Ovary (tissue), 9 donors: ENCODE results near the gene FBXL13. TPM values are rescaled to one million over a fixed set of nuclear protein-coding genes. Genes with fewer than 3 reads are reported as not detected.
"Not testable (repeated sequence)": the region's sequence is repeated elsewhere in the genome, so short reads cannot be mapped to it uniquely, and the experiment has no call there.

ENCODE experiments used
- DNase-seq, 5 donors: peaks; one replicate each; pipeline ENCODE4 v3.0.0-alpha.2; 2019 to 2020
- H3K27ac ChIP-seq, 2 donors: fragments of 200-600 bp; one replicate each; pipeline versions ENCODE4 v1.5.1 to v1.8.0; 2019 to 2022
- H3K27me3 ChIP-seq: fragments of 200-600 bp; one replicate; pipeline ENCODE4 v1.8.0; 2022
- H3K36me3 ChIP-seq: fragments of 200-600 bp; sonication (generic); one replicate; pipeline ENCODE4 v1.5.1; 2019
- H3K4me1 ChIP-seq: one replicate; pipeline ENCODE4 v1.8.1; 2013; ENCODE audit warnings: mild to moderate bottlenecking, moderate library complexity; ENCODE audit not compliant: insufficient read depth
- H3K4me3 ChIP-seq: fragments of 200-600 bp; sonication (generic); one replicate; pipeline ENCODE4 v1.5.1; 2017
- H3K9me3 ChIP-seq, 2 donors: fragments of 200-600 bp in 1 of 2; sonication (generic) in 1 of 2; one replicate each; pipeline versions ENCODE4 v1.5.1 to v1.8.1; 2013 to 2019; ENCODE audit warnings: mild to moderate bottlenecking in 1 of 2, moderate library complexity in 1 of 2
- EP300 ChIP-seq: sonication (generic); formaldehyde crosslinking; IDR thresholded peaks from one replicate; pipeline ENCODE4 v1.6.1; 2017; ENCODE audit warnings: antibody characterized with exemption
- POLR2A ChIP-seq: fragments of 450-650 bp; IDR thresholded peaks from one replicate; pipeline ENCODE4 v1.6.1; 2017; ENCODE audit warnings: antibody characterized with exemption, mild to moderate bottlenecking, moderate library complexity
- WGBS, 3 donors: extraction: QIAGEN DNeasy Blood & Tissue Kit in 1 of 3; methylation state at CpG; one replicate each; pipeline versions ENCODE4 v1.1.5 to v1.1.7; 2013 to 2017; 5-methylcytosine and 5-hydroxymethylcytosine counted together
- intact Hi-C, 4 donors: fragments of 100-400 bp; cut with DNase I; formaldehyde crosslinking; loops; one replicate each; pipeline versions ENCODE4 v1.11.0 to v1.15.1; 2022 to 2023
- polyA plus RNA-seq, 2 donors: library from polyadenylated mRNA; stranded (reverse); fragments of 200-250 nt in 1 of 2; fragments of 350-450 nt in 1 of 2; fragmentation: Illumina TruSeq in 1 of 2; extraction: RNeasy Lipid Tissue Mini Kit (QIAGEN cat#74804) in 1 of 2; gene quantifications; one replicate each; pipeline ENCODE4 v1.2.3, GENCODE V29; 2013 to 2014
- total RNA-seq, 7 donors: library from RNA; depleted of rRNA in 2 of 7; stranded (reverse); fragments of >200 nt in 2 of 7; fragmentation: NEBNext Ultra II Directional in 3 of 7; extraction: Animal tissue kit (Norgen Biotek cat#: 25700) in 3 of 7; gene quantifications; one replicate each; pipeline versions ENCODE4 v1.1.0 to v1.2.4, GENCODE V29; 2016 to 2023
- TF ChIP-seq, protein P1 (sequence below), 3 donors: fragments of 450-650 bp in 2 of 3; fragments of 200-600 bp in 1 of 3; IDR thresholded peaks; one replicate each; pipeline versions ENCODE4 v1.5.1 to v1.8.0; 2016 to 2022; ENCODE audit warnings: antibody characterized with exemption in 3 of 3, mild to moderate bottlenecking in 1 of 3
- donor health status: DM: no; HTN: no; CAD: no; lungs with moderate emphysema.
- donor health status: DM: no; HTN: no; CAD: no.
- donor health status: Bipolar disorder and iron deficiency.
- donor health status: DM: yes; HTN: yes; CAD: no.
- donor health status: DM: no; HTN: no; CAD: no.
- donor health status: DM: yes; HTN: yes; CAD: no.

FBXL13 gene
- total and polyA plus RNA-seq, 9 donors = 1.1 to 13.3 (median 6.0) TPM

DNA sequence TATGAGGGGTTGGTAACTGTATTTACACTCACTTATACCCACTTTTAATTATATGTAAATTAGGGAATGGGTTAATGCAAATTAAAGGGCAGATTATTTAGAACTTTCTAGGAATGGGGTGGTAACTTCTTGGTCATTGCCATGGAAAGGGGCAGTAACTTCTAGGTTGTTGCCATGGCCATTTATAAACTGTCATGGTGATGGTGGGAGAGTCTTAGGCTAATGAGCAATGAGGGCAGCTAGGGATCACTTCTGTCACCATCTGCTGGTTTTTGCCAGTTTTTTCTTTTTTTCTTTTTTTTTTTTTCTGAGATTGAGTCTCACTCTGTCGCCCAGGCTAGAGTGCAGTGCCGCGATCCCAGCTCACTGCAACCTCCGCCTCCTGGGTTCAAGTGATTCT, 41.2 kb upstream of the FBXL13 start:
- intact Hi-C loops = no loop called here
- H3K4me1 ChIP-seq = peaks cover 15% of the 10 kb centered on the region
- H3K27me3 ChIP-seq = no peaks in the 10 kb centered on the region
- no peak overlapping the region for H3K4me3 ChIP-seq
- H3K27ac ChIP-seq = peak overlapping the region in 1 of 2 donors; percentile 53
- H3K9me3 ChIP-seq = no peaks in the 10 kb centered on the region
- DNase-seq = no peak
- WGBS, 3 donors = 95 to 98% (median 96%) methylated on average over 4 of the region's 4 CpGs
- H3K36me3 ChIP-seq = no peaks in the 10 kb centered on the region
- TF ChIP-seq, protein P1, sequence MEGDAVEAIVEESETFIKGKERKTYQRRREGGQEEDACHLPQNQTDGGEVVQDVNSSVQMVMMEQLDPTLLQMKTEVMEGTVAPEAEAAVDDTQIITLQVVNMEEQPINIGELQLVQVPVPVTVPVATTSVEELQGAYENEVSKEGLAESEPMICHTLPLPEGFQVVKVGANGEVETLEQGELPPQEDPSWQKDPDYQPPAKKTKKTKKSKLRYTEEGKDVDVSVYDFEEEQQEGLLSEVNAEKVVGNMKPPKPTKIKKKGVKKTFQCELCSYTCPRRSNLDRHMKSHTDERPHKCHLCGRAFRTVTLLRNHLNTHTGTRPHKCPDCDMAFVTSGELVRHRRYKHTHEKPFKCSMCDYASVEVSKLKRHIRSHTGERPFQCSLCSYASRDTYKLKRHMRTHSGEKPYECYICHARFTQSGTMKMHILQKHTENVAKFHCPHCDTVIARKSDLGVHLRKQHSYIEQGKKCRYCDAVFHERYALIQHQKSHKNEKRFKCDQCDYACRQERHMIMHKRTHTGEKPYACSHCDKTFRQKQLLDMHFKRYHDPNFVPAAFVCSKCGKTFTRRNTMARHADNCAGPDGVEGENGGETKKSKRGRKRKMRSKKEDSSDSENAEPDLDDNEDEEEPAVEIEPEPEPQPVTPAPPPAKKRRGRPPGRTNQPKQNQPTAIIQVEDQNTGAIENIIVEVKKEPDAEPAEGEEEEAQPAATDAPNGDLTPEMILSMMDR (IDR thresholded peaks at IDR 0.05) = no peak
- TF ChIP-seq EP300 (no peak), POLR2A (no peak)

DNA sequence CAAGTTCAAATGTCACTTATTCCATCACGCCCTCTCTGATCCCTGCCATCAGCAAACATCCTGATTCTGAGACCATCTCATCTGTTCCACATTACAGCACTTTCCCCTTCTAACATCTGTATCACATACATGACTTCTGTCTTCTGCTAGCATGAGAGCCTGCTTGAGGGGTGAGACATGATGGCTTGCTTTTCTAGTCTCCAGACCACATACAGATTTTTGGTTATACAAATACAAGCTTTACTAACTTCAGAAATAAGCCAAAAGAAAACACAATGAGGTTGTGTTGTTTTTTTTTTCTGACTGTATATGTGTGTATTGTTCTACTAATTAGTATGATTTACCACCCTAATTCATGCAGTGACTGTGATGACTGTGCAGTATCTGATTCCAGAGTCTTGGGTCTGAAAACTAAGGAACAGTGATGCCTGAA, 40.0 kb upstream of the FBXL13 start:
- Histone ChIP-seq H3K27me3 (no peaks in the 10 kb centered on the region), H3K4me1 (peaks cover 15% of the 10 kb centered on the region), H3K4me3 (no peak overlapping the region), H3K36me3 (no peaks in the 10 kb centered on the region), H3K9me3 (no peaks in the 10 kb centered on the region), H3K27ac (peak overlapping the region; percentile 42 to 53)
- WGBS, 3 donors = 60 to 79% (median 65%) methylated on average over 1 of the region's 1 CpG
- DNase-seq = no peak
- intact Hi-C loops = no loop called here
- TF ChIP-seq, protein P1 (IDR thresholded peaks at IDR 0.05) = no peak
- TF ChIP-seq POLR2A (no peak), EP300 (no peak)

DNA sequence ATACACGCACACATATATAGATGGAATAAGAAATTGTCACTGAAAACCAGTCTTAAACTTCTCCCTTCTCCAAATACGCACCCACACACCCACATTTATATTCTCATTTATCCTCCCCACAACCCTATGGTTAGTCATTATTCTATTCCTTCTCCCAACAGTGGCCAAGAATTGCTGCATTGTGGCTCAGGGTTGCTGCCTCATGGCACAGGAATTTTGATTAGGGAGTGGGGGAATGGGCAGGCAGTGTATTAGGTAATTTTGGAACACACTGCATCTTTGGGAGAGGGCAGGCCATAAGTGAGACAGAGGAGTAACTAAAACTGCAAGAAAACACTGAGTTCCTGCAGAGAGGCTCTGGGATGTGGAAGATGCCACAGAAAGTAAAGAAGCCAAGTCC, 38.6 kb upstream of the FBXL13 start:
- H3K27ac ChIP-seq = no peak overlapping the region
- H3K9me3 ChIP-seq = no peaks in the 10 kb centered on the region
- TF ChIP-seq POLR2A (no peak), EP300 (no peak)
- TF ChIP-seq, protein P1 (IDR thresholded peaks at IDR 0.05) = no peak
- H3K4me3 ChIP-seq = no peak overlapping the region
- H3K36me3 ChIP-seq = no peaks in the 10 kb centered on the region
- intact Hi-C loops = no loop called here
- H3K27me3 ChIP-seq = no peaks in the 10 kb centered on the region
- WGBS, 3 donors = 89 to 95% (median 92%) methylated on average over 2 of the region's 2 CpGs
- DNase-seq = no peak
- H3K4me1 ChIP-seq = peaks cover 15% of the 10 kb centered on the region

DNA sequence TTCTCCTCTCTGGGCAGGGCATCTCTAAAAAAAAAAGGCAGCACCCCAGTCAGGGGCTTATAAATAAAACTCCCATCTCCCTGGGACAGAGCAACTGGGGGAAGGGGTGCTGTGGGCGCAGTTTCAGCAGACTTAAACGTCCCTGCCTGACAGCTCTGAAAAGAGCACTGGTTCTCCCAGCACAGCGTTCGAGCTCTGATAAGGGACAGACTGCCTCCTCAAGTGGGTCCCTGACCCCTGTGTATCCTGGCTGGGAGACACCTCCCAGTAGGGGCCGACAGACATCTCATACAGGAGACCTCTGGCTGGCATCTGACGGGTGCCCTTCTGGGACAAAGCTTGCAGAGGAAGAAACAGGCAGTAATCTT, 32.1 kb upstream of the FBXL13 start:
- H3K36me3 ChIP-seq, H3K27me3 ChIP-seq, intact Hi-C loops, H3K9me3 ChIP-seq, H3K4me3 ChIP-seq, H3K4me1 ChIP-seq: not testable (repeated sequence)
- 19 to 26% (median 21%) methylated on average over 6 of the region's 6 CpGs for WGBS, 3 donors
- peak in 1 of 5 donors; percentile 31 for DNase-seq
- peak overlapping the region in 1 of 2 donors; percentile 70 for H3K27ac ChIP-seq

DNA sequence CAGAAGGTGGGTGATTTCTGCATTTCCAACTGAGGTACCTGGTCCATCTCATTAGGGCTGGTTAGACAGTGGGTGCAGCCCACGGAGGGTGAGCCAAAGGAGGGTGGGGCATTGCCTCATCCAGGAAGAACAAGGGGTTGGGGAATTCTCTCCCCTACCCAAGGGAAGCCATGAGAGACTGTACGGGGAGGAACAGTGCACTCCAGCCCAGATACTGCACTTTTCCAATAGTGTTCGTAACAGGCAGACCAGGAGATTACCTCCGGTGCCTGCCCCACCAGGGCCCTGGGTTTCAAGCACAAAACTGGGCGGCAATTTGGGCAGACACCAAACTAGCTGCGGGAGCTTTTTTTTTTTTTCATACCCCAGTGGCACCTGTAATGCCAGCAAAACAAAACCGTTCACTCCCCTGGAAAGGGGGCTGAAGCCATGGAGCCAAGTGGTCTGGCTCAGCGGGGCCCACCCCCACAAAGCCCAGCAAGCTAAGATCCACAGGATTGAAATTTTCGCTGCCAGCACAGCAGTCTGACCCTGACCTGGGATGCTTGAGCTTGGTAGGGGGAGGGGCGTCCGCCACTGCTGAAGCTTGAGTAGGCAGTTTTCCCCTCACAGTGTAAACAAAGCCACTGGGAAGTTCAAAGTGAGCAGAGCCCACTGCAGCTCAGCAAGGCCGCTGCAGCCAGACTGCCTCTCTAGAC, 31.6 kb upstream of the FBXL13 start:
- no peaks in the 10 kb centered on the region for H3K36me3 ChIP-seq
- WGBS, 3 donors = 16 to 32% (median 16%) methylated on average over 12 of the region's 12 CpGs

More for the DNA sequence above, 31.6 kb upstream of the FBXL13 start:
- Histone ChIP-seq H3K27ac (peak overlapping the region in 1 of 2 donors; percentile 70), H3K4me1 (peaks cover 6% of the 10 kb centered on the region), H3K4me3 (no peak overlapping the region), H3K27me3 (no peaks in the 10 kb centered on the region), H3K9me3 (no peaks in the 10 kb centered on the region)
- TF ChIP-seq, protein P1 (IDR thresholded peaks at IDR 0.05) = no peak
- TF ChIP-seq POLR2A (no peak), EP300 (no peak)
- intact Hi-C loops = no loop called here
- peak; percentile 53 to 81 (median 76) for DNase-seq
